ENCODE results near the gene GNA12.

The GNA12 gene

GRCh38 chr7:2711895-2712675 lies 132.0 kb downstream of the GNA12 start:
- TF ChIP-seq ZBTB7A (IDR thresholded peaks at IDR 0.05; ENCODE audit: low read depth) (no peak), CEBPB (IDR thresholded peaks at IDR 0.05) (no peak), TAF1 (IDR thresholded peaks at IDR 0.05; ENCODE audit: low read depth) (no peak), RAD21 (IDR thresholded peaks at IDR 0.05; ENCODE audit: low read depth) (no peak), TCF12 (IDR thresholded peaks at IDR 0.05; ENCODE audit: low read depth) (no peak), FOXM1 (IDR thresholded peaks at IDR 0.05; ENCODE audit: borderline replicate concordance, low read depth) (no peak), YY1 (IDR thresholded peaks at IDR 0.05; ENCODE audit: low read depth) (no peak), EGR1 (IDR thresholded peaks at IDR 0.05) (no peak), NFIC (IDR thresholded peaks at IDR 0.05) (no peak), EP300 (IDR thresholded peaks at IDR 0.05; ENCODE audit: borderline replicate concordance) (no peak), CREB1 (IDR thresholded peaks at IDR 0.05; ENCODE audit: low read depth) (no peak), TEAD4 (IDR thresholded peaks at IDR 0.05) (no peak)
- TF ChIP-seq, protein P1, sequence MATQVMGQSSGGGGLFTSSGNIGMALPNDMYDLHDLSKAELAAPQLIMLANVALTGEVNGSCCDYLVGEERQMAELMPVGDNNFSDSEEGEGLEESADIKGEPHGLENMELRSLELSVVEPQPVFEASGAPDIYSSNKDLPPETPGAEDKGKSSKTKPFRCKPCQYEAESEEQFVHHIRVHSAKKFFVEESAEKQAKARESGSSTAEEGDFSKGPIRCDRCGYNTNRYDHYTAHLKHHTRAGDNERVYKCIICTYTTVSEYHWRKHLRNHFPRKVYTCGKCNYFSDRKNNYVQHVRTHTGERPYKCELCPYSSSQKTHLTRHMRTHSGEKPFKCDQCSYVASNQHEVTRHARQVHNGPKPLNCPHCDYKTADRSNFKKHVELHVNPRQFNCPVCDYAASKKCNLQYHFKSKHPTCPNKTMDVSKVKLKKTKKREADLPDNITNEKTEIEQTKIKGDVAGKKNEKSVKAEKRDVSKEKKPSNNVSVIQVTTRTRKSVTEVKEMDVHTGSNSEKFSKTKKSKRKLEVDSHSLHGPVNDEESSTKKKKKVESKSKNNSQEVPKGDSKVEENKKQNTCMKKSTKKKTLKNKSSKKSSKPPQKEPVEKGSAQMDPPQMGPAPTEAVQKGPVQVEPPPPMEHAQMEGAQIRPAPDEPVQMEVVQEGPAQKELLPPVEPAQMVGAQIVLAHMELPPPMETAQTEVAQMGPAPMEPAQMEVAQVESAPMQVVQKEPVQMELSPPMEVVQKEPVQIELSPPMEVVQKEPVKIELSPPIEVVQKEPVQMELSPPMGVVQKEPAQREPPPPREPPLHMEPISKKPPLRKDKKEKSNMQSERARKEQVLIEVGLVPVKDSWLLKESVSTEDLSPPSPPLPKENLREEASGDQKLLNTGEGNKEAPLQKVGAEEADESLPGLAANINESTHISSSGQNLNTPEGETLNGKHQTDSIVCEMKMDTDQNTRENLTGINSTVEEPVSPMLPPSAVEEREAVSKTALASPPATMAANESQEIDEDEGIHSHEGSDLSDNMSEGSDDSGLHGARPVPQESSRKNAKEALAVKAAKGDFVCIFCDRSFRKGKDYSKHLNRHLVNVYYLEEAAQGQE (IDR thresholded peaks at IDR 0.05; ENCODE audit: low read depth) = no peak
- TF ChIP-seq, protein P2, sequence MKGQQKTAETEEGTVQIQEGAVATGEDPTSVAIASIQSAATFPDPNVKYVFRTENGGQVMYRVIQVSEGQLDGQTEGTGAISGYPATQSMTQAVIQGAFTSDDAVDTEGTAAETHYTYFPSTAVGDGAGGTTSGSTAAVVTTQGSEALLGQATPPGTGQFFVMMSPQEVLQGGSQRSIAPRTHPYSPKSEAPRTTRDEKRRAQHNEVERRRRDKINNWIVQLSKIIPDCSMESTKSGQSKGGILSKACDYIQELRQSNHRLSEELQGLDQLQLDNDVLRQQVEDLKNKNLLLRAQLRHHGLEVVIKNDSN (IDR thresholded peaks at IDR 0.05) = no peak
- TF ChIP-seq, protein P3, sequence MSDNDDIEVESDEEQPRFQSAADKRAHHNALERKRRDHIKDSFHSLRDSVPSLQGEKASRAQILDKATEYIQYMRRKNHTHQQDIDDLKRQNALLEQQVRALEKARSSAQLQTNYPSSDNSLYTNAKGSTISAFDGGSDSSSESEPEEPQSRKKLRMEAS (IDR thresholded peaks at IDR 0.05) = no peak

- TF ChIP-seq, protein P1 (IDR thresholded peaks at IDR 0.05; ENCODE audit: low read depth) = no peak
- TF ChIP-seq EP300 (IDR thresholded peaks at IDR 0.05; ENCODE audit: borderline replicate concordance) (no peak), TCF12 (IDR thresholded peaks at IDR 0.05; ENCODE audit: low read depth) (no peak), ZBTB7A (IDR thresholded peaks at IDR 0.05; ENCODE audit: low read depth) (no peak), CREB1 (IDR thresholded peaks at IDR 0.05; ENCODE audit: low read depth) (no peak), RAD21 (IDR thresholded peaks at IDR 0.05; ENCODE audit: low read depth) (no peak)
- TF ChIP-seq, protein P2 (IDR thresholded peaks at IDR 0.05) = no peak
These were observed 133.1 kb downstream of the GNA12 start for GRCh38 chr7:2710901-2711551.

GRCh38 chr7:2710286-2710655 lies 133.8 kb downstream of the GNA12 start:
- no peak for TF ChIP-seq EGR1 (IDR thresholded peaks at IDR 0.05)
- no peak for TF ChIP-seq RAD21 (IDR thresholded peaks at IDR 0.05; ENCODE audit: low read depth)
- TF ChIP-seq, protein P1 (IDR thresholded peaks at IDR 0.05; ENCODE audit: low read depth) = no peak
- TF ChIP-seq TCF12 (IDR thresholded peaks at IDR 0.05; ENCODE audit: low read depth) = no peak
- TF ChIP-seq, protein P2 (IDR thresholded peaks at IDR 0.05) = no peak
- TF ChIP-seq TEAD4 (IDR thresholded peaks at IDR 0.05) = no peak
- no peak for TF ChIP-seq NFIC (IDR thresholded peaks at IDR 0.05)
- no peak for TF ChIP-seq YY1 (IDR thresholded peaks at IDR 0.05; ENCODE audit: low read depth)
- TF ChIP-seq, protein P3 (IDR thresholded peaks at IDR 0.05) = no peak
- no peak for TF ChIP-seq FOXM1 (IDR thresholded peaks at IDR 0.05; ENCODE audit: borderline replicate concordance, low read depth)
- TF ChIP-seq CREB1 (IDR thresholded peaks at IDR 0.05; ENCODE audit: low read depth) = no peak
- no peak for TF ChIP-seq EP300 (IDR thresholded peaks at IDR 0.05; ENCODE audit: borderline replicate concordance)
- TF ChIP-seq CEBPB (IDR thresholded peaks at IDR 0.05) = no peak
- TF ChIP-seq ZBTB7A (IDR thresholded peaks at IDR 0.05; ENCODE audit: low read depth) = no peak
- TF ChIP-seq TAF1 (IDR thresholded peaks at IDR 0.05; ENCODE audit: low read depth) = no peak

Data from Ishikawa (cell line).